D341Med (cell line): ENCODE measurements around the gene ATAD2B.
A peak's percentile ranks its signal among the peaks of the same experiment; 100 is the strongest.

Experiments used
- DNase-seq: peaks from one replicate; pipeline ENCODE4 v3.0.0; 2012; ENCODE audit warnings: low spot score

The ATAD2B gene

GRCh38 chr2:23837871-23838270 is 89.1 kb downstream of the ATAD2B start:
- DNase-seq, result no peak

GRCh38 chr2:23836971-23837565 is 89.9 kb downstream of the ATAD2B start:
- DNase-seq, result no peak

- DNase-seq, result no peak
Observed at GRCh38 chr2:23836505-23836904, 90.4 kb downstream of the ATAD2B start.

- DNase-seq, result no peak
Observed at GRCh38 chr2:23835988-23836387, 90.9 kb downstream of the ATAD2B start.

GRCh38 chr2:23835423-23835822 is 91.5 kb downstream of the ATAD2B start:
- DNase-seq, result no peak

- DNase-seq, result no peak
Observed at GRCh38 chr2:23828986-23829385, 97.9 kb downstream of the ATAD2B start.

- no peak for DNase-seq
Observed at GRCh38 chr2:23828256-23828980, 98.5 kb downstream of the ATAD2B start.

- no peak for DNase-seq
Observed at GRCh38 chr2:23827287-23827686, 99.6 kb downstream of the ATAD2B start.

GRCh38 chr2:23826771-23827170 is 100.2 kb downstream of the ATAD2B start:
- no peak for DNase-seq

GRCh38 chr2:23826040-23826439 is 100.9 kb downstream of the ATAD2B start:
- DNase-seq, result no peak

- DNase-seq, result peak; percentile 41
Observed at GRCh38 chr2:23824777-23825212, 102.1 kb downstream of the ATAD2B start.

GRCh38 chr2:23823863-23824262 is 103.1 kb downstream of the ATAD2B start:
- no peak for DNase-seq

GRCh38 chr2:23814963-23815362 is 112.0 kb downstream of the ATAD2B start:
- no peak for DNase-seq

GRCh38 chr2:23813438-23813837 is 113.5 kb downstream of the ATAD2B start:
- no peak for DNase-seq

- no peak for DNase-seq
Observed at GRCh38 chr2:23809150-23809549, 117.8 kb downstream of the ATAD2B start.

- no peak for DNase-seq
Observed at GRCh38 chr2:23806665-23807249, 120.2 kb downstream of the ATAD2B start.

GRCh38 chr2:23806201-23806600 is 120.7 kb downstream of the ATAD2B start:
- DNase-seq, result no peak

GRCh38 chr2:23803965-23804542 is 122.9 kb downstream of the ATAD2B start:
- peak; percentile 53 for DNase-seq

- DNase-seq, result no peak
Observed at GRCh38 chr2:23803264-23803964, 123.5 kb downstream of the ATAD2B start.

- DNase-seq, result no peak
Observed at GRCh38 chr2:23801396-23801795, 125.5 kb downstream of the ATAD2B start.

GRCh38 chr2:23794234-23794633 is 132.7 kb downstream of the ATAD2B start:
- DNase-seq, result no peak

- no peak for DNase-seq
Observed at GRCh38 chr2:23793476-23793875, 133.4 kb downstream of the ATAD2B start.
